H1 (cell line): ENCODE data around the gene GAN. TPM values are rescaled to one million over a fixed set of nuclear protein-coding genes. Genes with fewer than 3 reads are reported as not detected.

Experiments used
- polyA plus RNA-seq, 7 experiments: library from polyadenylated mRNA; depleted of rRNA in 3 of 7; stranded (reverse) in 5 of 7; unstranded in 2 of 7; fragments of >200 nt in 5 of 7; fragments of 200-250 nt in 2 of 7; gene quantifications; 1 replicate in 5 of 7; 2 replicates in 1 of 7; 4 replicates in 1 of 7; pipeline versions ENCODE4 v1.2.1 to v1.2.3, GENCODE V29; 2011 to 2013; ENCODE audit warnings: missing spikeins in 2 of 7, mixed read lengths in 2 of 7
- total RNA-seq: library from RNA; stranded (reverse); fragmentation: NEBNext Ultra II Directional; extraction: Animal tissue kit (Norgen Biotek cat#: 25700); gene quantifications from 2 replicates; pipeline ENCODE4 v1.2.1, GENCODE V29; 2021
- TF ChIP-seq, protein P1 (sequence below): fragments of 300-600 bp; sonication (generic); IDR thresholded peaks from 2 replicates; pipeline ENCODE4 v1.7.1; 2012; ENCODE audit warnings: low read length, moderate library complexity, mild to moderate bottlenecking, inconsistent platforms; ENCODE audit not compliant: insufficient replicate concordance

GAN gene
- total and polyA plus RNA-seq, 2 of the 8 experiments (the other 6 are each of a cell fraction or from before 2014, with no cell fraction given): 4.5 to 23.9 TPM

DNA sequence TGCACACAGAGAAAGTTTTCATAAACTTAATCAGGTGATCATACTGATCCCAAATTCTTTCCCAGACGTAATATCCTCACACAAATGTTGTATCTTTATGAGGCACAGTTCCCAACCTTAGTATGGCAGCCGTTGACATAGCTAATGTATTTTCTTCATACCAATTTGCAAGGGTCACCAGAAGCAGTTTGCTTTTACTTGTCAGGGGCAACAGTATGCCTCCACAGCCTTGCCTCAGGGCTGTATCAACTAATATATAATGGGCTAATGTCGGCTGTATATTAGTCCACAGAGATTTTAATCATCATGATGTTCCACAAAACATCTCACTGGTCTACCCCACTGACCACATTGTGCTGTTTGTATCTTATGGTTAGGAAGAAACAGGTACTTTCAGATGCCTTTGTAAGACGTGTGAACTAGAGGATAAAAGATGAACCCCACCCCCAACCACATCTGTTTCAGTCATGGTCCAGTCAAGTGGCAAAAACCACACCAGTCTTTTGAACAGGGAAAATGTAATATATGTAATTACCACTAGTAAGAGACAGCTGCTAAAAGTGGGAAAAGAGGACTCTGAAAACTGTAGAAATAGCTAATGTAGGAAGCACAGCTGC lies 55.2 kb downstream of the GAN start (continued):
- TF ChIP-seq, protein P1, sequence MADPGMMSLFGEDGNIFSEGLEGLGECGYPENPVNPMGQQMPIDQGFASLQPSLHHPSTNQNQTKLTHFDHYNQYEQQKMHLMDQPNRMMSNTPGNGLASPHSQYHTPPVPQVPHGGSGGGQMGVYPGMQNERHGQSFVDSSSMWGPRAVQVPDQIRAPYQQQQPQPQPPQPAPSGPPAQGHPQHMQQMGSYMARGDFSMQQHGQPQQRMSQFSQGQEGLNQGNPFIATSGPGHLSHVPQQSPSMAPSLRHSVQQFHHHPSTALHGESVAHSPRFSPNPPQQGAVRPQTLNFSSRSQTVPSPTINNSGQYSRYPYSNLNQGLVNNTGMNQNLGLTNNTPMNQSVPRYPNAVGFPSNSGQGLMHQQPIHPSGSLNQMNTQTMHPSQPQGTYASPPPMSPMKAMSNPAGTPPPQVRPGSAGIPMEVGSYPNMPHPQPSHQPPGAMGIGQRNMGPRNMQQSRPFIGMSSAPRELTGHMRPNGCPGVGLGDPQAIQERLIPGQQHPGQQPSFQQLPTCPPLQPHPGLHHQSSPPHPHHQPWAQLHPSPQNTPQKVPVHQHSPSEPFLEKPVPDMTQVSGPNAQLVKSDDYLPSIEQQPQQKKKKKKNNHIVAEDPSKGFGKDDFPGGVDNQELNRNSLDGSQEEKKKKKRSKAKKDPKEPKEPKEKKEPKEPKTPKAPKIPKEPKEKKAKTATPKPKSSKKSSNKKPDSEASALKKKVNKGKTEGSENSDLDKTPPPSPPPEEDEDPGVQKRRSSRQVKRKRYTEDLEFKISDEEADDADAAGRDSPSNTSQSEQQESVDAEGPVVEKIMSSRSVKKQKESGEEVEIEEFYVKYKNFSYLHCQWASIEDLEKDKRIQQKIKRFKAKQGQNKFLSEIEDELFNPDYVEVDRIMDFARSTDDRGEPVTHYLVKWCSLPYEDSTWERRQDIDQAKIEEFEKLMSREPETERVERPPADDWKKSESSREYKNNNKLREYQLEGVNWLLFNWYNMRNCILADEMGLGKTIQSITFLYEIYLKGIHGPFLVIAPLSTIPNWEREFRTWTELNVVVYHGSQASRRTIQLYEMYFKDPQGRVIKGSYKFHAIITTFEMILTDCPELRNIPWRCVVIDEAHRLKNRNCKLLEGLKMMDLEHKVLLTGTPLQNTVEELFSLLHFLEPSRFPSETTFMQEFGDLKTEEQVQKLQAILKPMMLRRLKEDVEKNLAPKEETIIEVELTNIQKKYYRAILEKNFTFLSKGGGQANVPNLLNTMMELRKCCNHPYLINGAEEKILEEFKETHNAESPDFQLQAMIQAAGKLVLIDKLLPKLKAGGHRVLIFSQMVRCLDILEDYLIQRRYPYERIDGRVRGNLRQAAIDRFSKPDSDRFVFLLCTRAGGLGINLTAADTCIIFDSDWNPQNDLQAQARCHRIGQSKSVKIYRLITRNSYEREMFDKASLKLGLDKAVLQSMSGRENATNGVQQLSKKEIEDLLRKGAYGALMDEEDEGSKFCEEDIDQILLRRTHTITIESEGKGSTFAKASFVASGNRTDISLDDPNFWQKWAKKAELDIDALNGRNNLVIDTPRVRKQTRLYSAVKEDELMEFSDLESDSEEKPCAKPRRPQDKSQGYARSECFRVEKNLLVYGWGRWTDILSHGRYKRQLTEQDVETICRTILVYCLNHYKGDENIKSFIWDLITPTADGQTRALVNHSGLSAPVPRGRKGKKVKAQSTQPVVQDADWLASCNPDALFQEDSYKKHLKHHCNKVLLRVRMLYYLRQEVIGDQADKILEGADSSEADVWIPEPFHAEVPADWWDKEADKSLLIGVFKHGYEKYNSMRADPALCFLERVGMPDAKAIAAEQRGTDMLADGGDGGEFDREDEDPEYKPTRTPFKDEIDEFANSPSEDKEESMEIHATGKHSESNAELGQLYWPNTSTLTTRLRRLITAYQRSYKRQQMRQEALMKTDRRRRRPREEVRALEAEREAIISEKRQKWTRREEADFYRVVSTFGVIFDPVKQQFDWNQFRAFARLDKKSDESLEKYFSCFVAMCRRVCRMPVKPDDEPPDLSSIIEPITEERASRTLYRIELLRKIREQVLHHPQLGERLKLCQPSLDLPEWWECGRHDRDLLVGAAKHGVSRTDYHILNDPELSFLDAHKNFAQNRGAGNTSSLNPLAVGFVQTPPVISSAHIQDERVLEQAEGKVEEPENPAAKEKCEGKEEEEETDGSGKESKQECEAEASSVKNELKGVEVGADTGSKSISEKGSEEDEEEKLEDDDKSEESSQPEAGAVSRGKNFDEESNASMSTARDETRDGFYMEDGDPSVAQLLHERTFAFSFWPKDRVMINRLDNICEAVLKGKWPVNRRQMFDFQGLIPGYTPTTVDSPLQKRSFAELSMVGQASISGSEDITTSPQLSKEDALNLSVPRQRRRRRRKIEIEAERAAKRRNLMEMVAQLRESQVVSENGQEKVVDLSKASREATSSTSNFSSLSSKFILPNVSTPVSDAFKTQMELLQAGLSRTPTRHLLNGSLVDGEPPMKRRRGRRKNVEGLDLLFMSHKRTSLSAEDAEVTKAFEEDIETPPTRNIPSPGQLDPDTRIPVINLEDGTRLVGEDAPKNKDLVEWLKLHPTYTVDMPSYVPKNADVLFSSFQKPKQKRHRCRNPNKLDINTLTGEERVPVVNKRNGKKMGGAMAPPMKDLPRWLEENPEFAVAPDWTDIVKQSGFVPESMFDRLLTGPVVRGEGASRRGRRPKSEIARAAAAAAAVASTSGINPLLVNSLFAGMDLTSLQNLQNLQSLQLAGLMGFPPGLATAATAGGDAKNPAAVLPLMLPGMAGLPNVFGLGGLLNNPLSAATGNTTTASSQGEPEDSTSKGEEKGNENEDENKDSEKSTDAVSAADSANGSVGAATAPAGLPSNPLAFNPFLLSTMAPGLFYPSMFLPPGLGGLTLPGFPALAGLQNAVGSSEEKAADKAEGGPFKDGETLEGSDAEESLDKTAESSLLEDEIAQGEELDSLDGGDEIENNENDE: no peak
- TF ChIP-seq, all 59 proteins: peak for 0
